Activated naive CD8-positive, alpha-beta T cell treated with anti-CD3 and anti-CD28 coated beads, Interleukin-2, amount 10 ng/mL, durations not matched to agents 7 days and 5 days (primary cell): ENCODE data around the gene FGFR1OP2. TPM values are rescaled to one million over a fixed set of nuclear protein-coding genes. Genes with fewer than 3 reads are reported as not detected.

Experiments
- ATAC-seq: fragments of 150-1000 bp; cut with Tn5 transposase; one replicate; pipeline ENCODE4 v1.10.0; 2021; ENCODE audit warnings: low read depth, moderate library complexity
- POLR2A ChIA-PET: fragments of 350-600 bp; sonication (Branson Sonifier 250); formaldehyde crosslinking; loops from one replicate; lab custom pipeline; 2021; ENCODE audit warnings: antibody characterized with exemption; lab: Charles Lee
- DNase-seq: peaks from one replicate; pipeline ENCODE4 v3.0.0; 2021
- H3K27ac Mint-ChIP-seq: one replicate; pipeline ENCODE4 v1.8.0; 2022; ENCODE audit warnings: mild to moderate bottlenecking, mixed read lengths
- H3K27me3 Mint-ChIP-seq: one replicate; pipeline ENCODE4 v1.8.0; 2022; ENCODE audit warnings: mild to moderate bottlenecking, moderate library complexity, mixed read lengths
- H3K36me3 Mint-ChIP-seq: one replicate; pipeline ENCODE4 v1.8.0; 2021; ENCODE audit warnings: mild to moderate bottlenecking, mixed read lengths
- H3K4me1 Mint-ChIP-seq: one replicate; pipeline ENCODE4 v1.8.0; 2021; ENCODE audit warnings: mixed read lengths
- H3K4me3 Mint-ChIP-seq: one replicate; pipeline ENCODE4 v1.8.0; 2022; ENCODE audit warnings: mild to moderate bottlenecking, moderate library complexity, mixed read lengths
- H3K9me3 Mint-ChIP-seq: one replicate; pipeline ENCODE4 v1.8.0; 2021; ENCODE audit warnings: mixed read lengths
- total RNA-seq, 2 experiments: library from RNA; stranded (reverse); gene quantifications; one replicate each; pipeline ENCODE4 v1.2.3, GENCODE V29; 2021

Gene FGFR1OP2
- total RNA-seq, 2 experiments from 2014 or later: 102 to 105 TPM

DNA sequence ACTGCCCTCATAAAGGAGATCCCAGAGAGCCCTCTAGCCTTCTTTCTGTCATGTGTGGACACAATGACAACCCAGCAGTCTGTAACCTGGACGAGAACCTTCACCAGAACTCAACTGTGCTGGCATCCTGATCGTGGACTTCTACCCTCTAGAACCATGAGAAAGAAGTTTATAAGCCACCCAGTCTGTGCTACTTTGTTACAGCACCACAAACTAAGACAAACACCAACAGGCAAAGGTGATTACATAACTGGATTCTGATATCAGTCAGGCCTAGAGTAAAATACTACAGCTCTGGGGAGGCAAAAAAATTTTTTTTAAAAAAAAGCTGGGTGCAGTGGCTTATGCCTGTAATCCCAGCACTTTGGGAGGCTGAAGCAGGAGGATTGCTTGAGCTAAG is 57.4 kb downstream of the FGFR1OP2 start:
- Mint-ChIP-seq H3K9me3 (no peaks in the 10 kb centered on the region), H3K4me3 (no peak overlapping the region), H3K27me3 (no peaks in the 10 kb centered on the region), H3K36me3 (peaks cover 32% of the 10 kb centered on the region), H3K4me1 (peaks cover 13% of the 10 kb centered on the region), H3K27ac (no peak overlapping the region)
- no peak for ATAC-seq
- POLR2A ChIA-PET: no interaction called here
- DNase-seq: no peak

DNA sequence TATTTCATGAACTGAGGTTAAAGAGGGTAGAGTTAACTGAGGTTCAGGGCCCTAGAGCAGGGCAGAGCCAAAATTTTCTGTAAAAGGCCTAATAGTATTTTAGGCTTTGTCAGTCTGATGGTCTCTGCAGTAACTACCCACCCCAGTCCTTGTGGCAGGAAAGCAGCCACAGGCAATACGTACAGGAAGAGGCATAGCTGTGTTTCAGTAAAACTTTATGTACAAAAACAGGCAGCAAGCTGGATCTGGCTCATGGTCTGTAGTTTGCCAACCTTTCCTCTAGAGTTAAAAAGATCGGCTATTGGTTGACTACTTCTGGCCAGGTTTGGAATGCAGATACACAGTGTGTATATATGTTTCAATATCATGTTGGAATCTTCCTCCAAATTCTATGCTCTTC is 58.7 kb downstream of the FGFR1OP2 start:
- peaks cover 34% of the 10 kb centered on the region for H3K36me3 Mint-ChIP-seq
- no peaks in the 10 kb centered on the region for H3K27me3 Mint-ChIP-seq
- H3K27ac Mint-ChIP-seq: no peak overlapping the region
- H3K9me3 Mint-ChIP-seq: no peaks in the 10 kb centered on the region
- POLR2A ChIA-PET: interaction anchor here (0.6 kb wide), 1 partner anchor 132 kb away, joined by 3 read pairs; no protein-coding TSS in a partner anchor
- H3K4me1 Mint-ChIP-seq: peaks cover 22% of the 10 kb centered on the region
- no peak overlapping the region for H3K4me3 Mint-ChIP-seq
- DNase-seq: no peak
- ATAC-seq: no peak

DNA sequence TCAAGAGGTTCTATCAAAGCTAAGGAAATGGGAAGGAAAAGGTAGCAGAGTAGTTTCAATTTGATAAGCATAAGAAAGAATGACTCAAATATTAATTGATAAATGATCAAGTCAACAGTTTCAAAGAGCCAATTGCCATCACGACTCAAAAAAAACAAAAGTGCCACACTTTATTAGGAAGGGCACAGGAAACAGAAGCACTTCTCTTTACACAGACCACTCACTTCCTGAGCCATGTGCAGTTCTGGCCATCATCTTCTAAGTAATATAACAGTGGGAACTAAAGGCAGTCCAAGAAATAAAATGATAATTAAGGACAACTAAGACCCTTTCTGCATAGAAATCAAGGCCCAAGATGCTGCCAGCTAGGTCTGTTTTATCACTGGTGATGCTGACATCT is 62.7 kb downstream of the FGFR1OP2 start:
- H3K4me3 Mint-ChIP-seq: no peak overlapping the region
- no peaks in the 10 kb centered on the region for H3K9me3 Mint-ChIP-seq
- peak overlapping the region; percentile 55 for H3K27ac Mint-ChIP-seq
- no peaks in the 10 kb centered on the region for H3K27me3 Mint-ChIP-seq
- H3K36me3 Mint-ChIP-seq: peaks cover 32% of the 10 kb centered on the region
- H3K4me1 Mint-ChIP-seq: peaks cover 28% of the 10 kb centered on the region
- ATAC-seq: peak; percentile 47
- POLR2A ChIA-PET: no interaction called here
- DNase-seq: no peak

GRCh38 chr12:27001663-27002062 is 63.4 kb downstream of the FGFR1OP2 start:
- no peaks in the 10 kb centered on the region for H3K27me3 Mint-ChIP-seq
- no peak overlapping the region for H3K27ac Mint-ChIP-seq
- ATAC-seq (no peak), DNase-seq (no peak)
- no peaks in the 10 kb centered on the region for H3K9me3 Mint-ChIP-seq
- peaks cover 32% of the 10 kb centered on the region for H3K36me3 Mint-ChIP-seq
- peaks cover 28% of the 10 kb centered on the region for H3K4me1 Mint-ChIP-seq
- POLR2A ChIA-PET: no interaction called here
- no peak overlapping the region for H3K4me3 Mint-ChIP-seq

GRCh38 chr12:27002141-27002540 is 63.9 kb downstream of the FGFR1OP2 start:
- Mint-ChIP-seq H3K27me3 (no peaks in the 10 kb centered on the region), H3K4me3 (no peak overlapping the region), H3K27ac (no peak overlapping the region), H3K36me3 (peaks cover 32% of the 10 kb centered on the region), H3K4me1 (peaks cover 28% of the 10 kb centered on the region), H3K9me3 (no peaks in the 10 kb centered on the region)
- DNase-seq (no peak), ATAC-seq (no peak)
- POLR2A ChIA-PET: no interaction called here

DNA sequence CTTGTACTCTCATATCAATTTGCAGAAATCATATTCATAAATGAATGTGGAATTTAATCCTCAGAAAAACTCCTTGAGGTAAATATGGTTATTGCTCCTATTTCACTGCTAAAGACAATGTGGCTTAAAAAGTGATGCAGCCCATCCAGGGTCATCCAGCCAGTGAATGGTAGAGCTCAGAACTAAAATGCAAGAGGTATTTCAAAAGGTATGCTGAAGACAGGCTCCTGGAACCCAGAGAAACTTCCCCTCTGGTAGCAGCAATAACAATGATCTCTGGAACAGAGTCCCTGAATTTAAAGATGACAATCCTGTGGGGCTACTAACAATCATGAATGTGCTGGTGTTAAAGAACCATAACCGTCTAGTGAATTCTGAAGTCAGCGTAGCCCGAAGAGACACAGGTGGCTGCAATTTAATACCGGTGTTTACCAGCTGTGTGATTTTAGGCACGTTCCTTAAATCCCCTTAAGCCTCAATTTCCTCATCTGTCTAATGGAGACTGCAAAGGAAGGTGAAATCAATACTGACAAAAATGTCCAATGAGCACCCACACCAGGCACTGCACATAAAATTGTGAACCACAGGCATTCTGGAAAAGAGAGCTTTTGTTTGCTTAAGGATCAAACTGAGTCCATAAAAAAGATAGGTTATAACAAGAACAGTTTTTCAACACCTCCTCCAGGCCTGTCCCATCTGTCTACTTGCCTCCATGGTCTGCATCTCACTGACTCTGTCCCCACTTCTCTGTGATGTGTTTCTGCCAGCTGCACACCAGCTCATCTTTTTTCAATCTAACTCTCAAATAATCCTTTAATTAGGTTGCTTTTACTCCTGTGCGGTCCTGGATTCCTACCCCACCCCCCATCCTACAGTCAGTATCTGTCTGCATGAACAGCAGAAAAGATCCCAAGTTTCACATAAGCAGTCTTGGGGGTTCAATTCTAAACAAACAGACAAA is 65.4 kb downstream of the FGFR1OP2 start:
- POLR2A ChIA-PET: no interaction called here
- H3K9me3 Mint-ChIP-seq: no peaks in the 10 kb centered on the region
- DNase-seq (no peak), ATAC-seq (no peak)
- no peaks in the 10 kb centered on the region for H3K27me3 Mint-ChIP-seq
- H3K36me3 Mint-ChIP-seq: peaks cover 24% of the 10 kb centered on the region
- no peak overlapping the region for H3K27ac Mint-ChIP-seq
- H3K4me1 Mint-ChIP-seq: peaks cover 20% of the 10 kb centered on the region
- H3K4me3 Mint-ChIP-seq: no peak overlapping the region

DNA sequence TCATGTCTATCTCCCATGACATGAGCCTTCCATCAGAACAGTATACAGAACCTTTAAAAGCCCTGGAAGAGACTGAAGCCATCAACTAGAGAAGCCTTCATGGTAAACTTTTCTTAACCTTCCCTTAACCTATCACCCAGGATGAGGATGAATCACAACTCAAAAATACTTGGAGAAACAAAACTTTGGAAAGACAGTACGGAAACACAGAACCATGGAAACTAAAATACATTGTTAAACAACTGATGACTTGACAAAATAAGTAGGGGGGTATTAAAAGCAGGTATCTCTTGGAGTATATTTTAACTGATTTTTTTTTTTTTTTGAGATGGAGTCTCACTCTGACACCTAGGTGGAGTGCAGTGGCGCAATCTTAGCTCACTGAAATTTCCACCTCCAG is 67.2 kb downstream of the FGFR1OP2 start:
- Mint-ChIP-seq H3K4me1 (peaks cover 31% of the 10 kb centered on the region), H3K27me3 (no peaks in the 10 kb centered on the region), H3K27ac (no peak overlapping the region), H3K9me3 (no peaks in the 10 kb centered on the region), H3K4me3 (no peak overlapping the region), H3K36me3 (peaks cover 18% of the 10 kb centered on the region)
- ATAC-seq (no peak), DNase-seq (no peak)
- POLR2A ChIA-PET: no interaction called here

DNA sequence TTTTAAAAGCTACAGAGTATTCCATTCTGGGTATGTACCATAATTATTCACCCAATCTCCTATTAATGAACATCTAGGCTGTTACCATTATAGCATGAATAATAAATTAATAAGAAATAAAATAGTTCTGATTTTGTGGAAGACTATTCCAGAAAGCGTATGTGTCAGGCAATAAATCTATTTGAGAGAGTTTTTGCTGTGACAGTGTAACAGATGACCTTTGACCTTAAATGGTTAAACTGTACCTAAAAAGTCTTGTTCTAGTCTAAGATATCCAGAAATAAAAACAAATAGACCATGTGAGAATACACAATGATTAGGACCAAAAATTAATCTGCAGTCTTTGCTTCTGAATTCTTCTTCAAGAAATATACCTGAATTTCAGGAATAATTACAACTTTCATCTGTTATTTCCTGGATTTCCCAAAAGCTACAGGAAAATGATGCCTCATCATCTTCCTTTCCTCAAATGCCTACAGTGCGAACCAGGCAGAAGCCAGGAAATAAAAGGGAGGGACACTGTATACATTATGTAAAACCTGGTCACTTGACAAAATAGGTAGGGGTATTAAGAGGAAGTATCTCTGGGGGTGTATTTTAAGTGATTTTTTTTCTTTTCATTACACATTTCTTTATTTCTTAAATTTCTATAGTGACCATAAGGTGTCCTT is 68.7 kb downstream of the FGFR1OP2 start:
- no peaks in the 10 kb centered on the region for H3K27me3 Mint-ChIP-seq
- peaks cover 23% of the 10 kb centered on the region for H3K36me3 Mint-ChIP-seq
- no peak overlapping the region for H3K4me3 Mint-ChIP-seq
- no peaks in the 10 kb centered on the region for H3K9me3 Mint-ChIP-seq
- ATAC-seq: no peak
- peaks cover 33% of the 10 kb centered on the region for H3K4me1 Mint-ChIP-seq
- POLR2A ChIA-PET: no interaction called here
- no peak overlapping the region for H3K27ac Mint-ChIP-seq
- no peak for DNase-seq

DNA sequence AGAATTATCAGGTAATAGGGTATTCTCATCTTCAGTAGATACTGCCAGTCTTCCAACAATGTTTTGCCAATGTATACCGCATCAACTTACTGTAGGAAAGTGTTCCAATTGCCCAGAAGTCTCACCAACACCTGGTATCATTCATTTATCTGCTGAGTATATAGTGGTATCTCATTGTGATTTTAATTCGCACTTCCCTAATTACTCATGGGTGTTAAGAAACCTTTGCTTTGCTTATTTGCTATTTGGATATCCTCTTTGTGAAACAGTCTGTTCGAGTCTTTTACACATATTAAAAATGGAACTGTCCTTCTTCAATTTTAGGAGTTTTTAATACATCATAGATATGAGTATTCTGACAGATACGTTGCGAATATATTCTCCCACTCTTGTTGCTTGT is 69.8 kb downstream of the FGFR1OP2 start:
- no peak overlapping the region for H3K27ac Mint-ChIP-seq
- ATAC-seq: no peak
- no peaks in the 10 kb centered on the region for H3K9me3 Mint-ChIP-seq
- POLR2A ChIA-PET: interaction anchor here (1.5 kb wide), 1 partner anchor 176 kb away, joined by 4 read pairs; no protein-coding TSS in a partner anchor
- no peaks in the 10 kb centered on the region for H3K27me3 Mint-ChIP-seq
- peaks cover 19% of the 10 kb centered on the region for H3K36me3 Mint-ChIP-seq
- no peak overlapping the region for H3K4me3 Mint-ChIP-seq
- no peak for DNase-seq
- H3K4me1 Mint-ChIP-seq: peaks cover 40% of the 10 kb centered on the region

GRCh38 chr12:27009881-27010301 is 71.6 kb downstream of the FGFR1OP2 start:
- POLR2A ChIA-PET: interaction anchor here (1.3 to 1.5 kb wide), 3 partner anchors 12 to 178 kb away, joined by 3 to 4 read pairs (median 4); partner anchors contain the start of gene MED21
- H3K4me1 Mint-ChIP-seq: peaks cover 44% of the 10 kb centered on the region
- peak overlapping the region; percentile 41 for H3K4me3 Mint-ChIP-seq
- H3K36me3 Mint-ChIP-seq: peaks cover 19% of the 10 kb centered on the region
- no peak for ATAC-seq
- H3K9me3 Mint-ChIP-seq: no peaks in the 10 kb centered on the region
- no peak for DNase-seq
- H3K27me3 Mint-ChIP-seq: no peaks in the 10 kb centered on the region
- H3K27ac Mint-ChIP-seq: no peak overlapping the region

GRCh38 chr12:27012239-27012981 is 74.1 kb downstream of the FGFR1OP2 start:
- Mint-ChIP-seq H3K27me3 (no peaks in the 10 kb centered on the region), H3K27ac (peak overlapping the region; percentile 32), H3K4me1 (peaks cover 50% of the 10 kb centered on the region), H3K36me3 (peaks cover 17% of the 10 kb centered on the region), H3K9me3 (no peaks in the 10 kb centered on the region), H3K4me3 (peak overlapping the region; percentile 95)
- DNase-seq (no peak), ATAC-seq (no peak)
- POLR2A ChIA-PET: interaction anchor here (0.9 kb wide), 1 partner anchor 180 kb away, joined by 6 read pairs; the partner anchor contains the start of gene ITPR2

- Mint-ChIP-seq H3K9me3 (no peaks in the 10 kb centered on the region), H3K4me1 (peaks cover 52% of the 10 kb centered on the region), H3K36me3 (peaks cover 17% of the 10 kb centered on the region), H3K27ac (no peak overlapping the region), H3K4me3 (peak overlapping the region; percentile 95), H3K27me3 (no peaks in the 10 kb centered on the region)
- POLR2A ChIA-PET: interaction anchor here (0.9 to 1.0 kb wide), 2 partner anchors 77 to 180 kb away, joined by 3 to 6 read pairs; partner anchors contain the start of gene ITPR2
- DNase-seq (no peak), ATAC-seq (no peak)
These were observed 74.6 kb downstream of the FGFR1OP2 start for GRCh38 chr12:27012982-27013255.

GRCh38 chr12:27013611-27014084 is 75.4 kb downstream of the FGFR1OP2 start:
- Mint-ChIP-seq H3K27me3 (no peaks in the 10 kb centered on the region), H3K36me3 (peaks cover 13% of the 10 kb centered on the region), H3K9me3 (no peaks in the 10 kb centered on the region), H3K27ac (peak overlapping the region; percentile 93), H3K4me1 (peaks cover 50% of the 10 kb centered on the region), H3K4me3 (peak overlapping the region; percentile 95)
- no peak for DNase-seq
- POLR2A ChIA-PET: interaction anchor here (0.6 to 1.2 kb wide), 9 partner anchors 9 to 696 kb away, joined by 3 to 7 read pairs (median 3); partner anchors contain the start of genes ITPR2 and MED21
- peak; percentile 17 for ATAC-seq
